Glutamatergic neuron (in vitro differentiated cells): ENCODE results near the gene ACACB. TPM values are rescaled to one million over a fixed set of nuclear protein-coding genes. Genes with fewer than 3 reads are reported as not detected.

Experiments
- DNase-seq: peaks from one replicate; pipeline ENCODE4 v3.0.0; 2022
- H3K27ac Mint-ChIP-seq: one replicate; pipeline ENCODE4 v1.8.0; 2020; ENCODE audit warnings: mild to moderate bottlenecking, mixed read lengths, inconsistent platforms; ENCODE audit not compliant: unreplicated experiment
- H3K27me3 Mint-ChIP-seq: one replicate; pipeline ENCODE4 v1.8.0; 2020; ENCODE audit warnings: mild to moderate bottlenecking, moderate library complexity, mixed read lengths, inconsistent platforms; ENCODE audit not compliant: unreplicated experiment
- H3K36me3 Mint-ChIP-seq: one replicate; pipeline ENCODE4 v1.8.0; 2020; ENCODE audit warnings: mild to moderate bottlenecking, mixed read lengths, inconsistent platforms; ENCODE audit not compliant: unreplicated experiment
- H3K4me1 Mint-ChIP-seq: one replicate; pipeline ENCODE4 v1.8.0; 2020; ENCODE audit warnings: mild to moderate bottlenecking, low read depth, mixed read lengths, inconsistent platforms; ENCODE audit not compliant: unreplicated experiment
- H3K4me3 Mint-ChIP-seq: one replicate; pipeline ENCODE4 v1.8.0; 2020; ENCODE audit warnings: mild to moderate bottlenecking, mixed read lengths, inconsistent platforms; ENCODE audit not compliant: unreplicated experiment
- H3K9me3 Mint-ChIP-seq: one replicate; pipeline ENCODE4 v1.8.0; 2020; ENCODE audit warnings: mild to moderate bottlenecking, moderate library complexity, mixed read lengths, inconsistent platforms; ENCODE audit not compliant: unreplicated experiment
- total RNA-seq: library from RNA; stranded (reverse); fragmentation: NEBNext Ultra II Directional; extraction: Animal tissue kit (Norgen Biotek cat#: 25700); gene quantifications from one replicate; pipeline ENCODE4 v1.2.1, GENCODE V29; 2021; ENCODE audit not compliant: unreplicated experiment
- TF ChIP-seq, protein P1 (sequence below): fragments of 200-600 bp; sonication (generic); IDR thresholded peaks from one replicate; pipeline ENCODE4 v1.5.0; 2021; ENCODE audit not compliant: partially characterized antibody, unreplicated experiment

ACACB gene
- total RNA-seq, 1 donor from 2014 or later: 3.8 TPM

DNA sequence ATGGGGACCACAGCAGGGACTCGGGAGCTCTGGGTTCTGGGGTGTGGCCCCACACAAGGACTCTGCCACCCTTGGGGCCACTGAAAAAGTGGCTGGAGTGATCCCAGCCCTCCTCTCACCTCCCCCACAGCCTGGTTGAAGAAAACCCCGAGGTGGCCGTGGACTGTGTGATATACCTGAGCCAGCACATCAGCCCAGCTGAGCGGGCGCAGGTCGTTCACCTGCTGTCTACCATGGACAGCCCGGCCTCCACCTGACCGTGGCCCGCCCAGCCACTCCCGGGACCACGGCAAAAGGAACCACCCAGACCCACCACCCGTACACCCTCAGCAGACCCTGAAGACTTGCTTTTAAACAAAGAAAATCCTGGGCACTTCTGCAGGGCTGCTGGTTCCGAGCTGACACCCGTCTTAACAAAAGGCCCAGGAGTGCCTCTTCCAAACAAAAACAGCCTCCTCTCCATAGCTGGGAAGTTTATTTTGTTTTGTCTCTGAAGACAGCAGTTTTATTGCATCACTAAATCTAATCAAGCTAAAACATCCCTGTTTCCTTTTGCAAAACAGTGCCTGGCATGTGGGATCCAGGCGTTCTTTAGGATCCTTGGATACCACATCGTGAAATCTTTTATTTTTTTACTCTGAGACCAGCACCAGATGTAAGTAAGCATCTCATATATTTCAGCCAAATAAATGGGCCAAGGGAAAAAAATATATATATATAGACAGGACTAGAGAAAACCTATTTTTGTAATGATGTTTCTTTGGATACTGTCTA is 149.9 kb downstream of the ACACB start:
- TF ChIP-seq, protein P1, sequence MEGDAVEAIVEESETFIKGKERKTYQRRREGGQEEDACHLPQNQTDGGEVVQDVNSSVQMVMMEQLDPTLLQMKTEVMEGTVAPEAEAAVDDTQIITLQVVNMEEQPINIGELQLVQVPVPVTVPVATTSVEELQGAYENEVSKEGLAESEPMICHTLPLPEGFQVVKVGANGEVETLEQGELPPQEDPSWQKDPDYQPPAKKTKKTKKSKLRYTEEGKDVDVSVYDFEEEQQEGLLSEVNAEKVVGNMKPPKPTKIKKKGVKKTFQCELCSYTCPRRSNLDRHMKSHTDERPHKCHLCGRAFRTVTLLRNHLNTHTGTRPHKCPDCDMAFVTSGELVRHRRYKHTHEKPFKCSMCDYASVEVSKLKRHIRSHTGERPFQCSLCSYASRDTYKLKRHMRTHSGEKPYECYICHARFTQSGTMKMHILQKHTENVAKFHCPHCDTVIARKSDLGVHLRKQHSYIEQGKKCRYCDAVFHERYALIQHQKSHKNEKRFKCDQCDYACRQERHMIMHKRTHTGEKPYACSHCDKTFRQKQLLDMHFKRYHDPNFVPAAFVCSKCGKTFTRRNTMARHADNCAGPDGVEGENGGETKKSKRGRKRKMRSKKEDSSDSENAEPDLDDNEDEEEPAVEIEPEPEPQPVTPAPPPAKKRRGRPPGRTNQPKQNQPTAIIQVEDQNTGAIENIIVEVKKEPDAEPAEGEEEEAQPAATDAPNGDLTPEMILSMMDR: no peak
- H3K4me3 Mint-ChIP-seq: no peak overlapping the region

DNA sequence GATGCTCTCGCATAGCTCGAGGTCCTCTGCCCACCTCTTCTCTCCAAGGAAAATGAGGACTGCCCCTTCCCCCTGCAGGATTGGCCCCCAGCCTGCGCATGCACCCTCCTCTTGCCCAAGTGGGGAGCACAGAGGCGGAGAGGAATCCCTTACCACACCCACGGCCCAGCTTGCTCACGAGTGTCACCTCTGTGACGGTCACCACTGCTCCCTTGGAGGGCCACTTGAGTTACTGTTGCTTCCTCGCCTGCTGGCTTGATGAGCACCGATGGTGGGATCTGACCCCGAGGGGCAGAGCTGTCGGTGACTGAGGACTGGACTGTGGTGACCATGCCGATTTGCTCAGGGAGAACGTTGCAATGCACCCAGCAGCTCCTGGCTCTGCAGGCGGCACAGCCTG is 151.0 kb downstream of the ACACB start:
- no peak for DNase-seq
- no peaks in the 10 kb centered on the region for H3K27me3 Mint-ChIP-seq
- H3K4me3 Mint-ChIP-seq: no peak overlapping the region
- H3K9me3 Mint-ChIP-seq: peaks cover 8% of the 10 kb centered on the region
- H3K4me1 Mint-ChIP-seq: no peaks in the 10 kb centered on the region
- H3K27ac Mint-ChIP-seq: no peak overlapping the region
- H3K36me3 Mint-ChIP-seq: peaks cover 8% of the 10 kb centered on the region
- TF ChIP-seq, protein P1: no peak

More for the DNA sequence above, 149.9 kb downstream of the ACACB start:
- H3K9me3 Mint-ChIP-seq: peaks cover 8% of the 10 kb centered on the region
- H3K27me3 Mint-ChIP-seq: no peaks in the 10 kb centered on the region
- no peak overlapping the region for H3K27ac Mint-ChIP-seq
- no peak for DNase-seq
- H3K4me1 Mint-ChIP-seq: no peaks in the 10 kb centered on the region
- peaks cover 8% of the 10 kb centered on the region for H3K36me3 Mint-ChIP-seq

DNA sequence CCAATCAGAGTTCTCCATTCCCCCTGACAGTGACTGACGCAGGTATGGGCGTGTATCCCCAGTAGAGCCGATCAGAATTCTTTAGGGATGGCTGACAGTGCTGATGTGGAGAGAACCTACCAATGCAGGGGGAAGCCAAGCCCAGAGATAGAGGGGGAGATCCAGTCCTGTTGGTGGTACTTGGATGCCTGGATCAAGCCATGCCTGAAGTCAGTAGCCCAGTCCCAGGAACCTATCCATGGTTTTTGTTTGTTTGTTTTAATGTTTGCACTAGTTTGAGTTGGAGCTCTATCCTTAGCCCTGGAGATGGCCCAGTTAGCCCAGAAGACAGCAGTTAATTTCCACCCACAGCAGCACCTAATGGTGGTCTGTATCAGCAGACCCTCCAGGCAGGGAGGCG is 152.5 kb downstream of the ACACB start:
- H3K9me3 Mint-ChIP-seq: peaks cover 6% of the 10 kb centered on the region
- DNase-seq: no peak
- peaks cover 2% of the 10 kb centered on the region for H3K4me1 Mint-ChIP-seq
- H3K36me3 Mint-ChIP-seq: peaks cover 8% of the 10 kb centered on the region
- TF ChIP-seq, protein P1: no peak
- peaks cover 3% of the 10 kb centered on the region for H3K27me3 Mint-ChIP-seq
- H3K4me3 Mint-ChIP-seq: no peak overlapping the region
- H3K27ac Mint-ChIP-seq: no peak overlapping the region

- no peak for DNase-seq
- H3K27ac Mint-ChIP-seq: no peak overlapping the region
- H3K9me3 Mint-ChIP-seq: peaks cover 6% of the 10 kb centered on the region
- H3K4me1 Mint-ChIP-seq: peaks cover 2% of the 10 kb centered on the region
- peaks cover 8% of the 10 kb centered on the region for H3K36me3 Mint-ChIP-seq
- H3K27me3 Mint-ChIP-seq: peaks cover 3% of the 10 kb centered on the region
- TF ChIP-seq, protein P1: no peak
- no peak overlapping the region for H3K4me3 Mint-ChIP-seq
These were observed 153.0 kb downstream of the ACACB start for GRCh38 chr12:109269428-109269827.

GRCh38 chr12:109270494-109270893 is 154.1 kb downstream of the ACACB start:
- Mint-ChIP-seq H3K27ac (no peak overlapping the region), H3K4me1 (peaks cover 2% of the 10 kb centered on the region), H3K36me3 (peaks cover 8% of the 10 kb centered on the region), H3K4me3 (no peak overlapping the region), H3K9me3 (peaks cover 6% of the 10 kb centered on the region), H3K27me3 (peaks cover 5% of the 10 kb centered on the region)
- no peak for DNase-seq
- TF ChIP-seq, protein P1: no peak
